ENCODE measurements around the gene MICAL3.

DNA sequence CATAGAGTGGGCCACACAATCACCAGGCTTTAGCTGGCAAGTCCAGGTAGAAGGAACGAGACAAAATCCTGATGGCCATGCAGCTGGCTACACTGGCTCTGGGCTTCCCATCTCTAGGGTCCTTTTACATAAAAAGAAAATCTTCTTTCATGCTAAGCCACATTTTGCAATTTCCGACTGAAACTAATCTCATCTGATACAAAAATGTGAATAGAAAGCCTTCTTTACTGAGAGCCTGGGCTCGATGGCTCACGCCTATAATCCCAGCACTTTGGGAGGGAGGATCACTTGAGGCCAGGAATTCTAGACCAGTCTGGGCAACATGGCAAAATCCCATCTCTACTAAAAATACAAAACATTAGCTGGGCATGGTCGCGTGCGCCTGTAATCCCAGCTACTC is 67.2 kb downstream of the MICAL3 start:
- TF ChIP-seq CTCF (IDR thresholded peaks at IDR 0.05) (no peak), POLR2A (IDR thresholded peaks at IDR 0.05) (no peak)
